ENCODE data around the gene SCNN1G.

- TF ChIP-seq, protein P1, sequence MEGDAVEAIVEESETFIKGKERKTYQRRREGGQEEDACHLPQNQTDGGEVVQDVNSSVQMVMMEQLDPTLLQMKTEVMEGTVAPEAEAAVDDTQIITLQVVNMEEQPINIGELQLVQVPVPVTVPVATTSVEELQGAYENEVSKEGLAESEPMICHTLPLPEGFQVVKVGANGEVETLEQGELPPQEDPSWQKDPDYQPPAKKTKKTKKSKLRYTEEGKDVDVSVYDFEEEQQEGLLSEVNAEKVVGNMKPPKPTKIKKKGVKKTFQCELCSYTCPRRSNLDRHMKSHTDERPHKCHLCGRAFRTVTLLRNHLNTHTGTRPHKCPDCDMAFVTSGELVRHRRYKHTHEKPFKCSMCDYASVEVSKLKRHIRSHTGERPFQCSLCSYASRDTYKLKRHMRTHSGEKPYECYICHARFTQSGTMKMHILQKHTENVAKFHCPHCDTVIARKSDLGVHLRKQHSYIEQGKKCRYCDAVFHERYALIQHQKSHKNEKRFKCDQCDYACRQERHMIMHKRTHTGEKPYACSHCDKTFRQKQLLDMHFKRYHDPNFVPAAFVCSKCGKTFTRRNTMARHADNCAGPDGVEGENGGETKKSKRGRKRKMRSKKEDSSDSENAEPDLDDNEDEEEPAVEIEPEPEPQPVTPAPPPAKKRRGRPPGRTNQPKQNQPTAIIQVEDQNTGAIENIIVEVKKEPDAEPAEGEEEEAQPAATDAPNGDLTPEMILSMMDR (conservative IDR thresholded peaks at IDR 0.05; ENCODE audit: low read length) = no peak
- no peak for TF ChIP-seq EZH2phosphoT487 (IDR thresholded peaks at IDR 0.05; ENCODE audit: borderline replicate concordance)
Observed at GRCh38 chr16:23182206-23182678, 303 bp upstream of the SCNN1G start.

Measured in Loucy (cell line).